Right ventricle myocardium superior (tissue), 1 donor: ENCODE data around the gene MORN2. TPM values are rescaled to one million over a fixed set of nuclear protein-coding genes. Genes with fewer than 3 reads are reported as not detected.

Experiments
- ATAC-seq: fragments of 200-7000 bp; cut with Tn5 transposase; one replicate; pipeline ENCODE4 v1.9.1; 2020; ENCODE audit warnings: mild to moderate bottlenecking; ENCODE audit not compliant: poor library complexity
- DNase-seq: peaks from one replicate; pipeline ENCODE4 v3.0.0-alpha.2; 2020
- intact Hi-C: fragments of 100-400 bp; cut with DNase I; formaldehyde crosslinking; loops from one replicate; pipeline ENCODE4 v1.11.2; 2022
- total RNA-seq: library from RNA; stranded (reverse); fragmentation: NEBNext Ultra II Directional; extraction: Animal tissue kit (Norgen Biotek cat#: 25700); gene quantifications from one replicate; pipeline ENCODE4 v1.2.1, GENCODE V29; 2021
- donor health status: DM: no; HTN: yes; CAD: no; lungs with severe emphysema.

The MORN2 gene
- total RNA-seq, 1 donor from 2014 or later: 20.2 TPM

- DNase-seq: no peak
- no peak for ATAC-seq
Measured at GRCh38 chr2:38887347-38887746, 11.6 kb downstream of the MORN2 start.

GRCh38 chr2:38887902-38888554, 12.3 kb downstream of the MORN2 start:
- DNase-seq: no peak
- ATAC-seq: no peak
- intact Hi-C loops: no loop called here

More at GRCh38 chr2:38887347-38887746, 11.6 kb downstream of the MORN2 start:
- intact Hi-C loops: no loop called here

GRCh38 chr2:38889045-38889444, 13.3 kb downstream of the MORN2 start:
- DNase-seq (no peak), ATAC-seq (no peak)
- intact Hi-C loops: no loop called here

- DNase-seq (no peak), ATAC-seq (no peak)
- intact Hi-C loops: no loop called here
Measured at GRCh38 chr2:38889575-38889974, 13.8 kb downstream of the MORN2 start, which contains the start of gene ARHGEF33. Gene ARHGEF33 (plus strand): TSS chr2:38889875. CDS start chr2:38919448, 29,573 bp downstream.

DNA sequence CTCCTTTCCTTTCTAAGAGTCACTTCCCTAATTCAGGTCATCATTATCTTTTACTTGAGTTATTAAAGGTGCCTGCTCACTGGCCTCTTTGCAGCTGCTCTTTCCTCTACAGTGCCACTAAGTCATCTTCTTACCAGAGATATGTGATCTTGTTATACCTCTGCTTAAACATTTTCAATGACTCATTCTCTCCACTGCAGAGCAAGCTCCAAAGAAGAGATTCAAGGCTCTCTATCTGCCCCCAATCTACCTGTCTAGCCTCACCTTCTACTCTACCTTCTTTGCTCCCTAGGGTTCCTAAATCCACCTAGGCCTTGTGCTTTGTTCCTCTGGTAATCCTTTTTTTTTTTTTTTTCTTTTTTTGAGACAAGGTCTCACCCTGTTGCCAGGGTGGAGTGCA, 17.0 kb downstream of the MORN2 start:
- intact Hi-C loops: no loop called here
- ATAC-seq (no peak), DNase-seq (no peak)

DNA sequence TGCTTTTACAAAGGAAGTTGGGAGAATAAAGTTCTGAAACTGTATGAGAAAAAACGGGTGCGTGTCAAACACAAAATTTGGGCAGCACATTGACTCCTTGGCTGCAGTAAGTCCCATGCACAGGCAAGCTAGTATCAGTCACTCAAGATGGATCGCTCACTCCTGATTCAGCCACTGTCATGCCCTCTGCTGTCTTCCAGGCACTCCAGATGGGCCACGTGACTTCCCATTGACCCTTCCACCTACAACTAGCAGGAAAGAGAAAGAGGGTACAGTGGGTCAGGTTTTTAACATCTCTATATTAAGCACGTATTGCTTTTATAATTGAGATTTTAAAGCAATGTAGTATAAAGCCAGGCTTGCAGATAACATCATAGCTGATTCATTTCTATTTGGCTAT, 22.5 kb downstream of the MORN2 start:
- no peak for ATAC-seq

DNA sequence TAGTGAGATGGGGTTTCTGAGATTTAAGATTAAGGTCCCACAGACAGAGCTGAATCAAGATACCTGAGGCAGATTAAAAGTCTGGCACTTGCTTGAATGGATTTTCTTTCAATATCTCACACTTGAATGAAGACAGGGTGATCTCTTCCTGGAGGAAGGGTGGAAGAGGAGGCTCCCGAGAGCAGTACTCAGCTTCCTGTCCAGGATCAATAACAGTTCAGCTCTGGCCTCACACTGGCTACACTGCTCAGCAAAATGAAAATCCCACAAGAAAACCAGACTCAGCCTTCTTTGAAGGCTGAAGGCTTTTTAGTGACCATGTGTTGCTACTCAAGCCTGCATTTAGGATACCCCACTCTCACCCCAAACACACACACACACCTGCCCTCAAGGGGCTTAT, 24.9 kb downstream of the MORN2 start:
- DNase-seq (no peak), ATAC-seq (no peak)
- intact Hi-C loops: no loop called here

More for the DNA sequence above, 22.5 kb downstream of the MORN2 start:
- intact Hi-C loops: no loop called here
- no peak for DNase-seq

GRCh38 chr2:38905251-38905650, 29.5 kb downstream of the MORN2 start:
- DNase-seq (no peak), ATAC-seq (no peak)
- intact Hi-C loops: no loop called here

GRCh38 chr2:38907242-38907641, 31.5 kb downstream of the MORN2 start:
- ATAC-seq (no peak), DNase-seq (no peak)
- intact Hi-C loops: no loop called here

DNA sequence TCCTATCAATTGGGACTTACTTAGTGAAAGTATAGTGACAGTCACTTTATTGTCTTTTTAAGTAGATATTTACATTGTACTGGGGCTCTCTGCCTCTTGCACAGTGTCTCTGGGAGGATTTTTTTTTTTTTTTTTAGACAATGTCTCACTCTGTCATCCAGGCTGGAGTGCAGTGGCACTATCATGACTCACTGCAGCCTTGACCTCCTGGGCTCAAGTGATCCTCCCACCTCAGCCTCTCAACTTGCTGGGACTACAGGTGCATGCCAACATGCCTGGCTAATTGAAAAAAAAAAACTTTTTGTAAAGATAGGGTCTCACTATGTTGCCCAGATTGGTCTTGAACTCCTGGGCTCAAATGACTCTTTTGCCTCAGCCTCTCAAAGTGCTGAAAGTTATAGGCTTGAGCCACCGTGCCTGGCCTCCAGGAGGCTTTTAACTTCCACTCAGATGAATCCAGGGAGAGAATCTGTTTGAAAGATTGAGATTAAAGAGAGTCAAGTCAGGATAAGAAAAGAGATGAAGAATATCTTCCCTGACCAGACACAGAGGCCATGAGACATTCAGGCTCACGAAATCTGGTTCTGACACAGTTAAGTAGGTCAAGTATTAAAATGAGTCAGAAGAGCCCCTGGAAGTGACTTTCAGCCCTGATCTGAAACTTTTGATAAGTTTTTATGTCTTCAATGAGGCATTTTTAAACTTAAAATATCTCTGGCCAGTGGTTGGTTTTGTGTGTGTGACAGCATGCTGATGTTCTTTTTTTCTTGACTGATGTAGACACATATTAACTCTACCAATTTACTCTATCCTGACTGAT, 32.2 kb downstream of the MORN2 start:
- DNase-seq (no peak), ATAC-seq (no peak)
- intact Hi-C loops: no loop called here

DNA sequence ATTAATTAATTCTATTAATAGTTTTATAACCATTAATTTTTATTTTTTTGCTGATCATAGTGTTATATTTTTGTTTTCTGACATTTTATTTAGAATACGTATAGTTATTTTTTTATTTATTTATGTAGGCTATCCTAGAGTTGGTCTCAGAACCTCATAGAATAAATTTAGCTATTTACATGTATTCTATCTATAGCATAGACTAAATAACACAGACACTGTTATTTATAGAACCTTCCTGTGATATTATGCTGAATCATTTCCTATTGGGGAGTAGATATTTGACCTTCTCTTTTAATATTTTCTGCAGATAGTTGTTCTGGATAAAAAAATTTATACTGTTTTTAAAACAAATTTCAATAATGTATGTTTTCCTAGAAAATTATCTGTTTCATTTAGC, 34.1 kb downstream of the MORN2 start:
- intact Hi-C loops: no loop called here
- no peak for ATAC-seq
- DNase-seq: no peak

- intact Hi-C loops: no loop called here
- DNase-seq: no peak
- ATAC-seq: no peak
Measured at GRCh38 chr2:38911191-38911590, 35.4 kb downstream of the MORN2 start.

- ATAC-seq (no peak), DNase-seq (no peak)
- intact Hi-C loops: no loop called here
Measured at GRCh38 chr2:38912619-38913018, 36.8 kb downstream of the MORN2 start.

DNA sequence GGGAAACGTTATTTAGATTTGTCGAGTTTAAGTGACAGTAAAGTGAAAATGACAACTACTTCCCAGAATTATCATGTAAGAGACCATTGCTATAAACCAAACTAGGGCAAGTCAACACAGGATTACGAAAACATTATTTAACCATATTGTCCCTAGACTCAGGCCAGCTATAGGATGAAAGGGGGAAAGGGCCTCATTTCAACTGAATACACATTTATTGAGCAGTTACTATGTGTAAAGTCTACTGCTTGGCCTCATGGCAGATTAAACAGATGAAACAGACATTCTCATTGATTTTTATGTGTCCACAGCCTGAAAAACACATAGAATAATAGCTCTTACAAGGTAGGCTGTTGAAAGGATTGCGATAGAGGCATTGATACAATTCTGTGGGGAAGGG, 46.6 kb downstream of the MORN2 start:
- DNase-seq: no peak
- no peak for ATAC-seq
- intact Hi-C loops: no loop called here

GRCh38 chr2:38922902-38923301, 47.1 kb downstream of the MORN2 start:
- ATAC-seq: peak; percentile 51
- no peak for DNase-seq
- intact Hi-C loops: no loop called here

- intact Hi-C loops: no loop called here
- ATAC-seq (no peak), DNase-seq (no peak)
Measured at GRCh38 chr2:38925982-38926381, 50.2 kb downstream of the MORN2 start.

DNA sequence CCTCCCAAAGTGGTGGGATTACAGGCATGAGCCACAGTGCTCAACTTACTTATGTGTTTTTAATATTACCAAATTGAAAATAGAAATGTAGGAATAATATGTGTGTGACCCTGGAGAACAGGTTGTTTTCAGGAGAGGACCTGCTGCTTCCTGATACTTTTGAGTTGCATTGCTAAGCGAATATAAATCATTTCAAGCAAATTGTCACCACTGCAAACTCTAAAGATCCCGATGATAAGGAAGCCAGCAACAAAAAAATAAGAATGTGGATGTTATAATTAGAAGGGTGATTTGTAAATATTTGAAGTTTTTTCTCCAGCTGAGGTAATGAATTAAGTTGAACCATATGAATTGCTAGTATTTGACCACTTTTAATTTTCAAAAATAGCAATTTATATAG, 54.8 kb downstream of the MORN2 start:
- ATAC-seq: no peak
- intact Hi-C loops: no loop called here

More for the DNA sequence above, 54.8 kb downstream of the MORN2 start:
- no peak for DNase-seq
